Type B pancreatic cell (in vitro differentiated cells): ENCODE data around the gene AP3B1. TPM values are rescaled to one million over a fixed set of nuclear protein-coding genes. Genes with fewer than 3 reads are reported as not detected.

Source experiments
- DNase-seq: peaks from one replicate; pipeline ENCODE4 v3.0.0; 2021; ENCODE audit warnings: mixed read lengths; ENCODE audit not compliant: unreplicated experiment; ENCODE audit errors: extremely low spot score
- H3K27ac Mint-ChIP-seq: 2 replicates; pipeline ENCODE4 v1.8.0; 2021; ENCODE audit warnings: mild to moderate bottlenecking, mixed read lengths
- H3K27me3 Mint-ChIP-seq: 2 replicates; pipeline ENCODE4 v1.8.0; 2021; ENCODE audit warnings: mixed read lengths
- H3K36me3 Mint-ChIP-seq: 2 replicates; pipeline ENCODE4 v1.8.0; 2021; ENCODE audit warnings: mixed read lengths
- H3K4me1 Mint-ChIP-seq: one replicate; pipeline ENCODE4 v1.8.0; 2021; ENCODE audit warnings: mixed read lengths; ENCODE audit not compliant: unreplicated experiment
- H3K4me3 Mint-ChIP-seq: 2 replicates; pipeline ENCODE4 v1.8.0; 2021; ENCODE audit warnings: mild to moderate bottlenecking, mixed read lengths
- H3K9me3 Mint-ChIP-seq: 2 replicates; pipeline ENCODE4 v1.8.0; 2021; ENCODE audit warnings: mixed read lengths
- CTCF ChIP-seq: fragments of 200-600 bp; sonication (generic); conservative IDR thresholded peaks from 2 replicates; pipeline ENCODE4 v1.5.0; 2021; ENCODE audit warnings: antibody characterized with exemption, mild to moderate bottlenecking
- total RNA-seq: library from RNA; stranded (reverse); gene quantifications from 2 replicates; pipeline ENCODE4 v1.2.1, GENCODE V29; 2021; ENCODE audit warnings: low replicate concordance

The AP3B1 gene
- total RNA-seq, 1 donor from 2014 or later: 48.4 TPM

- no peak for DNase-seq
- Mint-ChIP-seq H3K36me3 (peaks cover 60% of the 10 kb centered on the region), H3K9me3 (peaks cover 4% of the 10 kb centered on the region), H3K4me1 (no peaks in the 10 kb centered on the region), H3K27me3 (no peaks in the 10 kb centered on the region), H3K27ac (no peak overlapping the region), H3K4me3 (no peak overlapping the region)
- no peak for TF ChIP-seq CTCF
Measured at GRCh38 chr5:78260771-78261170, 33.7 kb downstream of the AP3B1 start.

- peaks cover 58% of the 10 kb centered on the region for H3K36me3 Mint-ChIP-seq
Measured at GRCh38 chr5:78253201-78253600, 41.3 kb downstream of the AP3B1 start.

GRCh38 chr5:78252715-78253114, 41.8 kb downstream of the AP3B1 start:
- DNase-seq: no peak
- Mint-ChIP-seq H3K27me3 (no peaks in the 10 kb centered on the region), H3K36me3 (peaks cover 53% of the 10 kb centered on the region), H3K4me1 (no peaks in the 10 kb centered on the region), H3K27ac (no peak overlapping the region), H3K9me3 (peaks cover 14% of the 10 kb centered on the region), H3K4me3 (no peak overlapping the region)
- TF ChIP-seq CTCF: no peak

More at GRCh38 chr5:78253201-78253600, 41.3 kb downstream of the AP3B1 start:
- DNase-seq: no peak
- H3K9me3 Mint-ChIP-seq: peaks cover 14% of the 10 kb centered on the region
- H3K4me1 Mint-ChIP-seq: no peaks in the 10 kb centered on the region
- no peak for TF ChIP-seq CTCF
- H3K4me3 Mint-ChIP-seq: no peak overlapping the region
- H3K27ac Mint-ChIP-seq: no peak overlapping the region
- no peaks in the 10 kb centered on the region for H3K27me3 Mint-ChIP-seq

- Mint-ChIP-seq H3K36me3 (peaks cover 45% of the 10 kb centered on the region), H3K4me1 (no peaks in the 10 kb centered on the region), H3K27me3 (no peaks in the 10 kb centered on the region), H3K9me3 (peaks cover 14% of the 10 kb centered on the region), H3K27ac (no peak overlapping the region), H3K4me3 (no peak overlapping the region)
- no peak for TF ChIP-seq CTCF
- no peak for DNase-seq
Measured at GRCh38 chr5:78251663-78252284, 42.7 kb downstream of the AP3B1 start.

DNA sequence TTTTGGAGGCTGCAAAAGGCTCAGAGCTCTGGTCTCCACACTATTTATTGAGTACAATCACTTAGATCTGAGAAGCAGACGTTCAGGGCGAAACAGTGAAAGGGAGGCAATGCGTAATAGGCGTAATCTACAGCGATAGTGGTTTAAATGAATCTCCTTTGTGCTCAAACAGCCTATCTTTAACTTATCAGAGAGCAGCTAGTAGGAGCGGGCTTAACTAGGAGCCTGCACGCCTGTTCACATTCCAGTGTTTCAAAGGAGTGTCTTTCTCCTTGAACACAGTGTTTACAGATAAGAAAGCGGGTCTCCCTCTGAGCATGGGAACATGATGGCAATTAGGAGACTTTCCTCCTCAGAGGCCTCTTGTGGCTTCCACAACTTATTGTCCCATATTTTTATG, 49.4 kb downstream of the AP3B1 start:
- TF ChIP-seq CTCF: no peak
- H3K27ac Mint-ChIP-seq: peak overlapping the region; percentile 47
- H3K36me3 Mint-ChIP-seq: peaks cover 11% of the 10 kb centered on the region
- H3K4me3 Mint-ChIP-seq: no peak overlapping the region
- no peaks in the 10 kb centered on the region for H3K27me3 Mint-ChIP-seq
- H3K9me3 Mint-ChIP-seq: no peaks in the 10 kb centered on the region
- H3K4me1 Mint-ChIP-seq: no peaks in the 10 kb centered on the region
- no peak for DNase-seq
